Measurements from ENCODE around the gene CXCL9. TPM values are rescaled to one million over a fixed set of nuclear protein-coding genes. Genes with fewer than 3 reads are reported as not detected.

Gene CXCL9
- total and polyA plus RNA-seq, 2 donors from 2014 or later = 1.2 to 1.4 TPM

- no peak overlapping the region for H3K9ac ChIP-seq (ENCODE audit: low read length in 3 of 3)
- FAIRE-seq = no peak
- peak overlapping the region; percentile 23 to 54 for H3K27ac ChIP-seq (ENCODE audit: low read depth in 2 of 2, low read length in 2 of 2)
Measured at GRCh38 chr4:76012388-76012801, 5.1 kb upstream of the CXCL9 start.

GRCh38 chr4:76011700-76012387 is 4.5 kb upstream of the CXCL9 start:
- FAIRE-seq (no peak), DNase-seq (peak in 1 of 5 donors; percentile 61)
- H3K4me1 ChIP-seq (ENCODE audit: control insufficient read depth in 2 of 3, insufficient read depth in 2 of 3, low read depth in 1 of 3, low read length in 3 of 3) = peaks cover 0 to 2% (median 0%) of the 10 kb centered on the region in 3 donors
- no peaks in the 10 kb centered on the region for H3K27me3 ChIP-seq (ENCODE audit: control insufficient read depth, insufficient read depth, low read length)
- no peaks in the 10 kb centered on the region for H3K36me3 ChIP-seq (ENCODE audit: control insufficient read depth in 2 of 3, insufficient read depth in 3 of 3, low read length in 3 of 3)
- peak overlapping the region in 1 of 3 donors; percentile 38 for H3K9ac ChIP-seq (ENCODE audit: low read length in 3 of 3)
- no peaks in the 10 kb centered on the region for H3K9me3 ChIP-seq (ENCODE audit: control insufficient read depth in 2 of 3, insufficient read depth in 1 of 3, low read length in 3 of 3)
- TF ChIP-seq CTCF (IDR thresholded peaks at IDR 0.05; ENCODE audit: borderline replicate concordance, extremely low read depth, insufficient read depth) = no peak
- peak overlapping the region; percentile 23 to 54 for H3K27ac ChIP-seq (ENCODE audit: low read depth in 2 of 2, low read length in 2 of 2)
- intact Hi-C loops (cut with DNase I) = no loop called here
- peak overlapping the region in 2 of 3 donors; percentile 30 to 32 for H3K4me3 ChIP-seq (ENCODE audit: low read length in 3 of 3)

More at GRCh38 chr4:76012388-76012801, 5.1 kb upstream of the CXCL9 start:
- no peak overlapping the region for H3K4me3 ChIP-seq (ENCODE audit: low read length in 3 of 3)
- intact Hi-C loops (cut with DNase I) = no loop called here
- TF ChIP-seq CTCF (IDR thresholded peaks at IDR 0.05; ENCODE audit: borderline replicate concordance, extremely low read depth, insufficient read depth) = no peak
- peaks cover 0 to 2% (median 0%) of the 10 kb centered on the region in 3 donors for H3K4me1 ChIP-seq (ENCODE audit: control insufficient read depth in 2 of 3, insufficient read depth in 2 of 3, low read depth in 1 of 3, low read length in 3 of 3)
- H3K27me3 ChIP-seq (ENCODE audit: control insufficient read depth, insufficient read depth, low read length) = no peaks in the 10 kb centered on the region
- no peaks in the 10 kb centered on the region for H3K36me3 ChIP-seq (ENCODE audit: control insufficient read depth in 2 of 3, insufficient read depth in 3 of 3, low read length in 3 of 3)
- DNase-seq = no peak
- no peaks in the 10 kb centered on the region for H3K9me3 ChIP-seq (ENCODE audit: control insufficient read depth in 2 of 3, insufficient read depth in 1 of 3, low read length in 3 of 3)

- H3K4me3 ChIP-seq (ENCODE audit: low read length in 3 of 3) = peak overlapping the region in 1 of 3 donors; percentile 32
- intact Hi-C loops (cut with DNase I) = no loop called here
- H3K9ac ChIP-seq (ENCODE audit: low read length in 3 of 3) = no peak overlapping the region
- H3K36me3 ChIP-seq (ENCODE audit: control insufficient read depth in 2 of 3, insufficient read depth in 3 of 3, low read length in 3 of 3) = no peaks in the 10 kb centered on the region
- H3K27me3 ChIP-seq (ENCODE audit: control insufficient read depth, insufficient read depth, low read length) = no peaks in the 10 kb centered on the region
- H3K4me1 ChIP-seq (ENCODE audit: control insufficient read depth in 2 of 3, insufficient read depth in 2 of 3, low read depth in 1 of 3, low read length in 3 of 3) = peaks cover 0 to 2% (median 0%) of the 10 kb centered on the region in 3 donors
- DNase-seq (peak in 1 of 5 donors; percentile 69), FAIRE-seq (no peak)
- H3K9me3 ChIP-seq (ENCODE audit: control insufficient read depth in 2 of 3, insufficient read depth in 1 of 3, low read length in 3 of 3) = no peaks in the 10 kb centered on the region
- H3K27ac ChIP-seq (ENCODE audit: low read depth in 2 of 2, low read length in 2 of 2) = peak overlapping the region; percentile 14 to 23
- TF ChIP-seq CTCF (IDR thresholded peaks at IDR 0.05; ENCODE audit: borderline replicate concordance, extremely low read depth, insufficient read depth) = no peak
Measured at GRCh38 chr4:76011018-76011670, 3.8 kb upstream of the CXCL9 start.
